Muscle of leg (tissue), 11 donors: ENCODE data around the gene EML6. TPM values are rescaled to one million over a fixed set of nuclear protein-coding genes. Genes with fewer than 3 reads are reported as not detected.

Experiments used
- DNase-seq: peaks from one replicate; pipeline ENCODE4 v3.0.0; 2013
- H3K27ac ChIP-seq: one replicate; pipeline ENCODE4 v1.5.1; 2013; ENCODE audit warnings: mild to moderate bottlenecking, low read length, control low read depth
- H3K27me3 ChIP-seq: one replicate; pipeline ENCODE4 v1.6.1; 2013; ENCODE audit warnings: low read length; ENCODE audit not compliant: control insufficient read depth, insufficient read depth
- H3K36me3 ChIP-seq: one replicate; pipeline ENCODE4 v1.6.1; 2013; ENCODE audit warnings: low read length; ENCODE audit not compliant: control insufficient read depth, insufficient read depth
- H3K4me1 ChIP-seq: one replicate; pipeline ENCODE4 v1.6.1; 2013; ENCODE audit warnings: low read length; ENCODE audit not compliant: control insufficient read depth, insufficient read depth
- H3K4me3 ChIP-seq: one replicate; pipeline ENCODE4 v1.5.1; 2013; ENCODE audit warnings: low read length, control low read depth
- H3K9me3 ChIP-seq: replicated peaks from 2 replicates; pipeline ENCODE4 v1.6.1; 2013; ENCODE audit warnings: low read depth, low read length; ENCODE audit not compliant: control insufficient read depth
- WGBS: methylation state at CpG from one replicate; pipeline ENCODE4 v1.1.5; 2013; ENCODE audit warnings: missing lambda C conversion rate; ENCODE audit not compliant: insufficient coverage; 5-methylcytosine and 5-hydroxymethylcytosine counted together
- polyA plus RNA-seq, 8 donors: library from polyadenylated mRNA; unstranded; fragments of 120-200 nt; gene quantifications; one replicate each; pipeline versions ENCODE4 v1.2.1 to v1.2.3, GENCODE V29; 2013; ENCODE audit warnings: inconsistent platforms in 1 of 8, low replicate concordance in 1 of 8; ENCODE audit not compliant: insufficient read length in 8 of 8, insufficient read depth in 1 of 8
- total RNA-seq: library from RNA; stranded (reverse); fragments of 120-200 nt; gene quantifications from one replicate; pipeline ENCODE4 v1.2.4, GENCODE V29; 2013

Gene EML6
- total and polyA plus RNA-seq, 9 donors: 11.2 to 32.1 (median 18.8) TPM

- H3K27ac ChIP-seq: no peak overlapping the region
These were observed 134.7 kb downstream of the EML6 start for GRCh38 chr2:54858021-54858681.

GRCh38 chr2:54859416-54859815 lies 136.0 kb downstream of the EML6 start:
- Histone ChIP-seq H3K4me3 (no peak overlapping the region), H3K4me1 (peaks cover 9% of the 10 kb centered on the region), H3K27ac (peak overlapping the region; percentile 56), H3K9me3 (no peaks in the 10 kb centered on the region), H3K36me3 (no peaks in the 10 kb centered on the region), H3K27me3 (no peaks in the 10 kb centered on the region)
- WGBS: no CpG with 5 or more reads among the region's 3 CpGs
- peak; percentile 37 for DNase-seq

More at GRCh38 chr2:54858021-54858681, 134.7 kb downstream of the EML6 start:
- Histone ChIP-seq H3K9me3 (no peaks in the 10 kb centered on the region), H3K4me1 (peaks cover 9% of the 10 kb centered on the region), H3K36me3 (no peaks in the 10 kb centered on the region), H3K4me3 (no peak overlapping the region), H3K27me3 (no peaks in the 10 kb centered on the region)
- DNase-seq: no peak
- 88% methylated on average over 1 of the region's 3 CpGs for WGBS

GRCh38 chr2:54859997-54860701 lies 136.7 kb downstream of the EML6 start:
- no peaks in the 10 kb centered on the region for H3K9me3 ChIP-seq
- no peaks in the 10 kb centered on the region for H3K36me3 ChIP-seq
- H3K4me3 ChIP-seq: no peak overlapping the region
- peak; percentile 37 for DNase-seq
- no peaks in the 10 kb centered on the region for H3K27me3 ChIP-seq
- 21% methylated on average over 3 of the region's 7 CpGs for WGBS
- peak overlapping the region; percentile 65 for H3K27ac ChIP-seq
- H3K4me1 ChIP-seq: peaks cover 9% of the 10 kb centered on the region

GRCh38 chr2:54862229-54862628 lies 138.8 kb downstream of the EML6 start:
- Histone ChIP-seq H3K27ac (no peak overlapping the region), H3K4me3 (no peak overlapping the region), H3K27me3 (no peaks in the 10 kb centered on the region), H3K9me3 (no peaks in the 10 kb centered on the region), H3K4me1 (peaks cover 9% of the 10 kb centered on the region), H3K36me3 (no peaks in the 10 kb centered on the region)
- no peak for DNase-seq
- WGBS: no CpG with 5 or more reads among the region's 4 CpGs

GRCh38 chr2:54862742-54863141 lies 139.3 kb downstream of the EML6 start:
- Histone ChIP-seq H3K4me3 (no peak overlapping the region), H3K36me3 (no peaks in the 10 kb centered on the region), H3K27ac (no peak overlapping the region), H3K9me3 (no peaks in the 10 kb centered on the region), H3K27me3 (no peaks in the 10 kb centered on the region), H3K4me1 (peaks cover 9% of the 10 kb centered on the region)
- DNase-seq: no peak
- WGBS: 75% methylated on average over 1 of the region's 2 CpGs

- no peak for DNase-seq
- no peak overlapping the region for H3K4me3 ChIP-seq
- no peaks in the 10 kb centered on the region for H3K9me3 ChIP-seq
- peaks cover 10% of the 10 kb centered on the region for H3K4me1 ChIP-seq
- no peaks in the 10 kb centered on the region for H3K27me3 ChIP-seq
- H3K36me3 ChIP-seq: no peaks in the 10 kb centered on the region
- 32% methylated on average over 3 of the region's 5 CpGs for WGBS
- no peak overlapping the region for H3K27ac ChIP-seq
These were observed 140.2 kb downstream of the EML6 start for GRCh38 chr2:54863660-54864059.

- no CpG with 5 or more reads among the region's 1 CpG for WGBS
These were observed 140.6 kb downstream of the EML6 start for GRCh38 chr2:54864096-54864495.

GRCh38 chr2:54864727-54865126 lies 141.3 kb downstream of the EML6 start:
- H3K27me3 ChIP-seq: no peaks in the 10 kb centered on the region
- H3K36me3 ChIP-seq: no peaks in the 10 kb centered on the region
- H3K4me1 ChIP-seq: peaks cover 12% of the 10 kb centered on the region
- no peak overlapping the region for H3K4me3 ChIP-seq
- no peak for DNase-seq
- no peak overlapping the region for H3K27ac ChIP-seq
- WGBS: no CpG with 5 or more reads among the region's 5 CpGs
- no peaks in the 10 kb centered on the region for H3K9me3 ChIP-seq

More at GRCh38 chr2:54864096-54864495, 140.6 kb downstream of the EML6 start:
- peaks cover 12% of the 10 kb centered on the region for H3K4me1 ChIP-seq
- H3K9me3 ChIP-seq: no peaks in the 10 kb centered on the region
- DNase-seq: no peak
- H3K27ac ChIP-seq: no peak overlapping the region
- no peaks in the 10 kb centered on the region for H3K27me3 ChIP-seq
- no peak overlapping the region for H3K4me3 ChIP-seq
- H3K36me3 ChIP-seq: no peaks in the 10 kb centered on the region

GRCh38 chr2:54866179-54866578 lies 142.7 kb downstream of the EML6 start:
- peaks cover 8% of the 10 kb centered on the region for H3K4me1 ChIP-seq
- H3K27ac ChIP-seq: no peak overlapping the region
- no peak for DNase-seq
- no peaks in the 10 kb centered on the region for H3K36me3 ChIP-seq
- no peak overlapping the region for H3K4me3 ChIP-seq
- H3K27me3 ChIP-seq: no peaks in the 10 kb centered on the region
- no peaks in the 10 kb centered on the region for H3K9me3 ChIP-seq
- 82% methylated on average over 2 of the region's 2 CpGs for WGBS

GRCh38 chr2:54866868-54867267 lies 143.4 kb downstream of the EML6 start:
- 63% methylated on average over 5 of the region's 5 CpGs for WGBS
- no peak overlapping the region for H3K27ac ChIP-seq
- H3K4me3 ChIP-seq: no peak overlapping the region
- H3K4me1 ChIP-seq: peaks cover 11% of the 10 kb centered on the region
- H3K36me3 ChIP-seq: no peaks in the 10 kb centered on the region
- no peaks in the 10 kb centered on the region for H3K9me3 ChIP-seq
- no peak for DNase-seq
- no peaks in the 10 kb centered on the region for H3K27me3 ChIP-seq
